SJSA1 (cell line): ENCODE data around the gene SKI. TPM values are rescaled to one million over a fixed set of nuclear protein-coding genes. Genes with fewer than 3 reads are reported as not detected.

Source experiments
- DNase-seq, 2 experiments: peaks; one replicate each; pipeline ENCODE4 v3.0.0-alpha.2; 2015 to 2020; ENCODE audit warnings: low spot score in 2 of 2, low read depth in 1 of 2
- H3K27ac ChIP-seq: fragments of 250-450 bp; sonication (Bioruptor Pico); 2 replicates; pipeline ENCODE4 v1.5.1; 2020; ENCODE audit warnings: mild to moderate bottlenecking, moderate library complexity
- H3K27me3 ChIP-seq: fragments of 250-450 bp; sonication (Bioruptor Pico); replicated peaks from 2 replicates; pipeline ENCODE4 v1.5.1; 2020; ENCODE audit warnings: mild to moderate bottlenecking, moderate library complexity
- H3K36me3 ChIP-seq: fragments of 250-450 bp; sonication (Bioruptor Pico); 2 replicates; pipeline ENCODE4 v1.5.1; 2020; ENCODE audit warnings: mild to moderate bottlenecking
- H3K4me1 ChIP-seq: fragments of 250-450 bp; sonication (Bioruptor Pico); replicated peaks from 2 replicates; pipeline ENCODE4 v1.6.1; 2021; ENCODE audit warnings: mild to moderate bottlenecking
- H3K4me3 ChIP-seq: fragments of 250-450 bp; sonication (Bioruptor Pico); 2 replicates; pipeline ENCODE4 v1.5.1; 2020; ENCODE audit warnings: mild to moderate bottlenecking
- H3K9me3 ChIP-seq: fragments of 250-450 bp; sonication (Bioruptor Pico); replicated peaks from 2 replicates; pipeline ENCODE4 v1.5.1; 2020; ENCODE audit warnings: mild to moderate bottlenecking
- total RNA-seq: library from RNA; depleted of rRNA; stranded (reverse); fragments of >200 nt; shearing (Covaris generic); gene quantifications from 2 replicates; pipeline ENCODE4 v1.2.3, GENCODE V29; 2014

The SKI gene
- total RNA-seq, 1 experiment from 2014 or later = 9.6 TPM

GRCh38 chr1:2307972-2308371, 79.9 kb downstream of the SKI start:
- Histone ChIP-seq H3K27me3 (no peaks in the 10 kb centered on the region), H3K9me3 (no peaks in the 10 kb centered on the region), H3K4me1 (peaks cover 13% of the 10 kb centered on the region), H3K4me3 (no peak overlapping the region), H3K27ac (no peak overlapping the region), H3K36me3 (peaks cover 66% of the 10 kb centered on the region)
- no peak for DNase-seq

DNA sequence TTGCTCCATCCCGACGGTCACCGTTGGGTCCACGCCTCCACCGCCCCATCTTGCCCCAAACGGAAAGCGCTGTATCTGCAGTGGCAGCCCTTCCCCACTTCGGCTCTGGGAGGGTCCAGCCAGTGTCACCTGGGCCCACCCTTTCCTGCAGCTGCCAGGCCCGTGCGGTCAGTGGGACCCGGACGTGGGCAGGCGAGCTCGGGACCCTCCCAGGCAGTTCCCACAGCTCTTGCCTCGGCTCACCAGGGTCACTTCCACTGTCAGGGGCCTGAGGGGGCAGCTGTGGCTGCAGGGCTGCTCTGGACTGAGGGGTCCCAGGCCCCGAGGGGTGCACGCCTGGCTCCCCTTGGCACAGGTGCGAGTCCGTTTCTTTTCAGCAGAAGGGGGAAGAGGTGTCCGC, 80.7 kb downstream of the SKI start:
- Histone ChIP-seq H3K4me1 (peaks cover 18% of the 10 kb centered on the region), H3K27me3 (no peaks in the 10 kb centered on the region), H3K4me3 (no peak overlapping the region), H3K27ac (no peak overlapping the region), H3K36me3 (peaks cover 57% of the 10 kb centered on the region), H3K9me3 (no peaks in the 10 kb centered on the region)
- no peak for DNase-seq

DNA sequence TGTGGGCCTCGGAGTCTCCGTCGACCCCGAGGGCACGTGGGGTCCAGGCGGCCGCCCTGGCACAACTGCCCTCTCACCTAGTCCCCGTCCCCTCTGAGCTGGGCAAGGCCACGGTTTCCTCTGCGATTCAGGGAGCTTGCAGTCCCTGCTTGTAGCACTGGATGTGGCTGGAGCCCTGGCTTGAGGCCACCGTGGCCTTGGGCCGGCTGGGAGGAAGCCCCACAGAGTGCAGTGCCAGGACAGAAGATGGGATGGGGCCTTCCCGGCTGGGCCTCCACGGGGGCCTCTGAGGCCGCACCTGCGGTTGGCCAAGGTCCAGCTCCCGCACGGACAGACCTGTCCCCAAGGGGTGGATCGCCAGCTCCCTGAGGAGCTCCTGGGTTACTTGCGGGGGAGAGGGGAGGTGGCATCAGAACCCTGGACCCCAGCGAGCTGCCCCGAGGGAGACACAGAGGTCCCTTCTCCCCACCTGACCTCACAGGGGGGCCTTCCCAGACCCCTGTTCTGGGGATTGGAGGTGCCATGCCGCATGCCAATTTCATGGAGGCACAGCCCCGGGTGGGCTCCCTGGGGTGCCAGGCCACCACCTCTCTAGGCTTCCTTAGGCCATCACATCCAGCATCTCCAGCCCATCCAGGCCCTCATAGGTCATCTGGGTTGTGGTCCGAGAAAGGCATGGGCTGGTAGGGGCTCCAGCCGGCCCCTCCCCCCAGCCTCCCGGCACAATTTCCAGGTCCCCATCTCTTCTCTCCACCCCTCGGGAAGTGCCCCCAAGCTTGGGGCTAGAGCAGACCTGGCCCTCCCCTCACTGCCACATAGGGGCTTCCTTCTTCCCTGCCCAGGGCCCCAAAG, 82.4 kb downstream of the SKI start:
- Histone ChIP-seq H3K9me3 (no peaks in the 10 kb centered on the region), H3K27ac (no peak overlapping the region), H3K4me3 (no peak overlapping the region), H3K27me3 (no peaks in the 10 kb centered on the region), H3K36me3 (peaks cover 42% of the 10 kb centered on the region), H3K4me1 (peaks cover 29% of the 10 kb centered on the region)
- no peak for DNase-seq

- peak; percentile 66 to 86 for DNase-seq
- Histone ChIP-seq H3K36me3 (peaks cover 34% of the 10 kb centered on the region), H3K9me3 (no peaks in the 10 kb centered on the region), H3K27ac (no peak overlapping the region), H3K27me3 (no peaks in the 10 kb centered on the region), H3K4me1 (peaks cover 36% of the 10 kb centered on the region), H3K4me3 (no peak overlapping the region)
Observed at GRCh38 chr1:2311184-2312032, 83.3 kb downstream of the SKI start.

DNA sequence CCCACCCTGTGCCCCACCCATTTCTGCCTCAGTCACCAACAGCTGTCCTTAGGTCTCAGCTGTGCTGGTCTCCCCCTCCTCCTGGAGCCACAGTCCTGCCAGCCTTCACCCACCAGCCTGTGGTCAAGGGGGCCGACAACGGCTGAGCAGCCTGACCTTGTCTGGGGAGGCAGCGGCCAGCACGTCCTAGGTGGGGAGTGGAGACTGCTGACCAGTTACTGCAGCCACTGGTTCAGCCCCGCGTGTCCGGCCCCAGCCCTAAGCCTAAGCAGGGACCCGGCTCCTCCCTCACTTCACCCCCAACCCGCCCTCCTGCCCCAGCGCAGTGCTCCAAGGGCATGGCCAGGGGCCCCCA, 84.0 kb downstream of the SKI start:
- H3K27me3 ChIP-seq = no peaks in the 10 kb centered on the region
- no peak overlapping the region for H3K27ac ChIP-seq
- H3K4me1 ChIP-seq = peaks cover 39% of the 10 kb centered on the region
- H3K4me3 ChIP-seq = no peak overlapping the region
- peaks cover 28% of the 10 kb centered on the region for H3K36me3 ChIP-seq
- H3K9me3 ChIP-seq = no peaks in the 10 kb centered on the region
- DNase-seq = no peak

- Histone ChIP-seq H3K9me3 (no peaks in the 10 kb centered on the region), H3K27ac (no peak overlapping the region)
Observed at GRCh38 chr1:2312515-2313301, 84.6 kb downstream of the SKI start.

GRCh38 chr1:2313651-2314261, 85.6 kb downstream of the SKI start:
- Histone ChIP-seq H3K9me3 (no peaks in the 10 kb centered on the region), H3K4me1 (peaks cover 39% of the 10 kb centered on the region), H3K36me3 (peaks cover 14% of the 10 kb centered on the region), H3K4me3 (peak overlapping the region; percentile 56), H3K27me3 (no peaks in the 10 kb centered on the region), H3K27ac (peak overlapping the region; percentile 91)
- no peak for DNase-seq

More at GRCh38 chr1:2312515-2313301, 84.6 kb downstream of the SKI start:
- H3K27me3 ChIP-seq = no peaks in the 10 kb centered on the region
- H3K4me1 ChIP-seq = peaks cover 39% of the 10 kb centered on the region
- no peak overlapping the region for H3K4me3 ChIP-seq
- H3K36me3 ChIP-seq = peaks cover 22% of the 10 kb centered on the region
- no peak for DNase-seq

GRCh38 chr1:2314273-2314802, 86.2 kb downstream of the SKI start:
- H3K27ac ChIP-seq = peak overlapping the region; percentile 91
- H3K4me1 ChIP-seq = peaks cover 39% of the 10 kb centered on the region
- H3K36me3 ChIP-seq = peaks cover 12% of the 10 kb centered on the region
- no peaks in the 10 kb centered on the region for H3K27me3 ChIP-seq
- H3K9me3 ChIP-seq = no peaks in the 10 kb centered on the region
- DNase-seq = peak; percentile 74 to 91
- peak overlapping the region; percentile 56 for H3K4me3 ChIP-seq

DNA sequence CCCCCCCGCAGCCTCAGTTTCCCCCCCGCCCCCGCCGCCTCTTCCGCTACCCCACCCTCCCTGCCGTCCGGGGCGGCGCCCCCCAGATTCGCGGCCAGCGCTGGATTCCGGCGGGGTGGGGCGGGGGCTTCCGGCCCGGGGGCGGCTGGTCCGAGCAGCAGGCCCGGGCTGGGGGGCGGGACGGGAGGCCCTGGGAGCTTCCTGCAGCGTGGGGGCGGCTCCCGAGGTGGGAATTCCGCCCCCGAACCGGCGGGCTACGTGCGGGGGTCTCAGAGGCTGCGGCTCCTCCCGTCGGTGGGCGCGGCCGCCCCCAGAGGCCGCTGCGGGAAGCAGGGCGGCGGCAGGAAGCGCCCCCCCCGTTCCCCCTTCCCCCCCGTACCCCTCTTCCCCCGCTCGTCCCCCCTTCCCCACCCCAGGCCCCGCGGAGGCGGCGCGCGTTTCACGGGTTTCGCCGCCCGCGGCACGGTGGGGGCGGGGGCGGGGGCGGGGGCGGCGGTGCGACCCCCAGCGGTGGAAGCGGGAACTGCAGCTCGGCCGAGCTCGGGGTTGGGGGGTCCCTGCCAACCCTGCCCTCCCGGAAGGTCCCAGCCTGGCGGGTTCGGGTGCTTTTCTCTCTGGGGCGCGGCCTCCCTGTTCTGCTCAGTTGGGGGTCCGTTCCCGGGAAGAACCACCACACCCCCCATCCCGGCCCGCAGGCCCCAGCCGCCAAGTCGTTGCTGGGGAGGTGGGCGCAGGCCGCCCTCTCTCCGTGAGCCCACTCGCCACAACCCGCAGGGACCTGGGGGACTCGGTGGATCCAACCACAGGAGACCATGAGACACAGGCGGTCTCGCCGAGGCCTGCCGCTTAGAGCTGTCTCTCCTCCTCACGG, 86.9 kb downstream of the SKI start:
- Histone ChIP-seq H3K4me3 (peak overlapping the region; percentile 56), H3K4me1 (peaks cover 39% of the 10 kb centered on the region), H3K27me3 (no peaks in the 10 kb centered on the region), H3K9me3 (no peaks in the 10 kb centered on the region), H3K27ac (peak overlapping the region; percentile 91), H3K36me3 (peaks cover 11% of the 10 kb centered on the region)
- peak; percentile 26 to 89 for DNase-seq

DNA sequence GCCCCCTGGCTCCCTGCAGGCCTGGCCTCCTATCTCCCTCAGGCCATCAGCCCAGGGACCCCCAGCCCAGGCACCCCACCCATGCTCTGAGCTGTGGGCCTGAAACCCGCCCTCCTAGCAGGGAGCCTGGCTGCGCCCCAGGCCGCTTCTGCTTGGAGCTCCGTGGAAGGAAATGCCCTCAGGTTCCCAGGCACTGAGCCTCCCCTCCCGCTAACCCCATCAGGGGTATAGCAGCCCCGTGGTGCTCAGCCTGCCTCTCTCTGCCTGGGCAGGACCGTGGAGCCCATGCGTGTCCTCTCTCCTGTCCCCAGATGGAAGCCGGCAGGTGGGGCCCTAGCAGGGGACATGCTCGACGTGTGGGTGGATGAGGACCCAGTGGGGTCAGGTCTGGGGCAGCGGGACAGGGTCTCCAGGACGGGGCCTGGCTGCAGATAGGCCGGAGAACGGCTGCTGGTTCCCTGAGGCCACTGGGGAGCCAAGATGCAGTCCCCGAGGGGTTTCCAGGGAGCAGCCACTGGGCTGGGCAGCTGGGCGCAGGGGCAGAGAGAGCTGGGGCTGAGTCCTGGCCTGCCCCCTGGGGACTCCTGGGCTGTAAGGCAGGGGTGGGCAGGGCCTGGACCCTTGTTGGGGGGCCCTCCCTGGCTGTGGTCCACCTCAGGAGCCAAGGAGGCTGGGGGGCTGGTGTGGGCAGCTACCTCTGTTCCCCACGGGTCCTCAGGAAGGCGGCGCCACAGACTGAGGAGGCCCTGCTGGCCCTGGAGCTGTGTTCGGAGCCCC, 87.7 kb downstream of the SKI start:
- DNase-seq = no peak
- H3K4me1 ChIP-seq = peaks cover 39% of the 10 kb centered on the region
- peak overlapping the region; percentile 47; the same call in 1 of the 2 replicates for H3K27ac ChIP-seq
- no peak overlapping the region for H3K4me3 ChIP-seq
- no peaks in the 10 kb centered on the region for H3K9me3 ChIP-seq
- H3K27me3 ChIP-seq = no peaks in the 10 kb centered on the region
- peaks cover 2% of the 10 kb centered on the region; the same call in 1 of the 2 replicates for H3K36me3 ChIP-seq

DNA sequence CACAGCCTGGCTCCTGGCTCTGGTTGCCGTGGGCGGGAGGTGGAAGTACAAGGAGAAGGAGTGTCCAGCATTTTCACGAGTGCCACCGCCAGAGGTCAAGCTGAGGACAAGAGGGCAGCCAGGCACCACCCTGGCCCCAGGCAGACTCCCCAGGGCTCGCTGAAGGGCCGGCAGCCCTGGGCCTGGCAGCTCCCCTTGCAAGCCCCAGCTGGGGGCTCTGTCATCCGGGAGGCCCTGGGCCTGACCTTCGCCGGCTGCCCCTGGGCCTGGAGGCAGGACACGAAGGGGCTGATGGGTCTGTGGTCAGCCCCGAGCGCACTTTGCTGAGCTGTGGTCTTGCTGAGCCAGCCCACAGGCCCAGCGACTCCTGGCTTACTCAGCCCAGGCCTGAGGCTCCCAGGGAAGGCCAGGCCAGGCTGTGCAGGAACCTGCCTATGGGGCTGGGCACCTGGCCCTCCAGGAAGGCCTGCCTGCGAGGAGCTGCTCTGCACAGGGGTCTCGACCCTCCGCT, 88.4 kb downstream of the SKI start:
- Histone ChIP-seq H3K9me3 (no peaks in the 10 kb centered on the region), H3K4me1 (peaks cover 35% of the 10 kb centered on the region), H3K27ac (no peak overlapping the region), H3K36me3 (0 out of 2 replicates have a peak, but pooled peaks cover 2% of the 10 kb centered on the region), H3K4me3 (no peak overlapping the region), H3K27me3 (no peaks in the 10 kb centered on the region)
- no peak for DNase-seq
